Activated effector memory CD4-positive, alpha-beta T cell treated with anti-CD3 and anti-CD28 coated beads, Interleukin-2, amount 50 U/mL, for 16 hours (primary cell): ENCODE measurements around the gene SLC25A26.
"Not testable (repeated sequence)": the region's sequence is repeated elsewhere in the genome, so short reads cannot be mapped to it uniquely, and the experiment has no call there.

Experiments used
- DNase-seq: peaks from one replicate; pipeline ENCODE4 v3.0.0-alpha.2; 2020

The SLC25A26 gene

DNA sequence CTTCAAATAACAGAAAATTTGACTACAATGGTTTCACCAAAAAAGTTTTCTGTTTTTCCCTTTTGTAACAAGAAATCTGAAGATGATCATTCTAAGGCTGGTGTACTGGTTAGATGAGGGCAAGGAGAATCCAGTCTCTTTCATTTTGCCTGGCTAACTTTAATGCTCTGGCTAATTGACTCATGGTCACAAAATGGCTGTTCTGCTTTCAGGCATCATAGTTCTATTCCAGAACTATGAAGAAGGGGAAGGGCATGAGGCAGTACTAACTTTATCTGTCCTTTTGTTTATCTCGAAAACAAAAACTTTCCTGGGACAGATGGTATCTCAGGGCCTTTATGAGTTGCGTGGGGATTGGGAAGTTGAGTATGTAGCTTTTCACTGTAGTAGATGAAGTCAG lies 50.4 kb downstream of the SLC25A26 start:
- no peak for DNase-seq

DNA sequence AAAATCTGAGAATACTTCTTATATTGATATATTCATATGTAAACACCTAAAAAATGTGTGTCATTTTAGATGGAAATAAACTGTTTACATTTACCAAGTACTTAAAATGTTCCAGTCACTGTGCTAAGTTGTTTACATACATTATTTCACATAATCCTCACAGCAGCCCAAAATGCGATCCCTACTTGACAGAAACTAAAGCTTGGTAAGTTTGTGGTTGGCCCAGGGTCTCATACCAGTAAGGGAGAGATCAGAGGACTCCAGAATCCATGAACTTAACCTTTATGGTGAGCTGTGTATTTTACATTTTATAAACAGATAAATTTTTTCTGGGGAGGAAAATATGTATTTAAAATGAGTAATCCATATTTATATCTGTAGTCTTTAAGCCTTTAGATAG lies 51.2 kb downstream of the SLC25A26 start:
- DNase-seq = no peak

DNA sequence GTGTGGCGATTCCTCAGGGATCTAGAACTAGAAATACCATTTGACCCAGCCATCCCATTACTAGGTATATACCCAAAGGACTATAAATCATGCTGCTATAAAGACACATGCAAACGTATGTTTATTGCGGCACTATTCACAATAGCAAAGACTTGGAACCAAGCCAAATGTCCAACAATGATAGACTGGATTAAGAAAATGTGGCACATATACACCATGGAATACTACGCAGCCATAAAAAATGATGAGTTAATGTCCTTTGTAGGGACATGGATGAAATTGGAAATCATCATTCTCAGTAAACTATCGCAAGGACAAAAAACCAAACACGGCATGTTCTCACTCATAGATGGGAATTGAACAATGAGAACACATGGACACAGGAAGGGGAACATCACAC lies 54.0 kb downstream of the SLC25A26 start:
- DNase-seq = not testable (repeated sequence)

DNA sequence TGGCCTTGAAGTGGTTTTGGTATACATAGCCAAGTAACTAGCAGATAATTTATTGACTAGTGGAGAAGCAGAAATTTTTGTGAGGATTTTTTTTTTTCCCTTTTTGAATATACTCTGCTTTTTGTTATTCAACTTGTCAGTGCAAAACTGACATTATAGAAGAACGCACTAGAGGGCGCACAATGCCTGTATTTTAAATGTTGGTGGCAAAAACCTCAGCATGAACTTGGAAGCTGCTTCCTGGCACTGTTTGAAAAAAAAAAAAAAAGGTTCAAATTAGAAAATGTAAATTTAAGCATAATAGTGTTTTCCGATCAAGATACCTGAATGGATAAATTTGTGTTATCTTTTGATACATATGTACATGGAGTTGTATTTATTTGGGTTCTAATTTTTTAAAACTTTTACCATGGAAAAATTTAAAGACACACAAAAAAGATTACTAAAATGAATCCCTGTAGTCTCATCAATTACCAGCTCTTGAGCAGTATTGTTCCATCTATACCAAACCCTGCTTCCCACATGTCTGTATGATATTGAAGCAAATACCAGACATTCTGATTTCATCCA lies 56.0 kb downstream of the SLC25A26 start:
- DNase-seq = peak; percentile 78

DNA sequence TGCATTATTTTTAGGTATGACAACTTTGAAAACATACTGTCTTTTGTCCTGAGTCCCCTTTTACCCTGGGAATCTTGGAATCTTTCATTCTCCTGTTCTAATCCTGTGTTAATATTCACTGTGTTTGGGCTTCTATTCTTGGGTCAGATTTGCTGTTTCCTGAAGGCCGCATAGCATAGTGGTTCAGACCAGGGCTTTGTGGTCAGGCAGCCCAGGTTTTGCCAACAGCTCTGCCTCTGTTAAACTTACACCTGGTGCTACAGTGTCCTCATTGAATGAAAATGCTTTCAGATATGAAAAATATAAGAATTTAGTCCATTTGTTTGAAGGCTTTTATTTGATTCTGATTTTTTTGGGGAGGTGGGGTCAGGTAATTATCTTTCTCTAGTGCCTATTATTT lies 58.4 kb downstream of the SLC25A26 start:
- DNase-seq = no peak

DNA sequence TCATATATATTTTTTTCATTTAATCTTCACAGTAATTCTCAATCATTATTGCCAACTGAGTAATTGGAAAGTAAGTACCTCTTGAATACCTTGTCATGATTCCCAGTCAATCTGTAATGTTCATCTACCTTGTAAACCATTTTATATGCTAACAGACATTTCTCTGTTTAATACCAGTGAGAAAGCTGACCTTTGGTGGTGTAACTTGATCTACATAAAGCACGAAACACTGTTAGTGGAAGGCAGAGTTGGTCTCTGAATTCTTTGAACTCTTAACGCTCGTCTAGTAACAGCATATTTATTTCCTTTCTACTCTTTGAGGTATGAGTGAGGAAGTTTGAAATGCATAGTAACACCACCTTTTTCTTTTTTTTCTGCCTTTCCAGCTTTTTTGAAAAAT lies 59.5 kb downstream of the SLC25A26 start:
- no peak for DNase-seq

DNA sequence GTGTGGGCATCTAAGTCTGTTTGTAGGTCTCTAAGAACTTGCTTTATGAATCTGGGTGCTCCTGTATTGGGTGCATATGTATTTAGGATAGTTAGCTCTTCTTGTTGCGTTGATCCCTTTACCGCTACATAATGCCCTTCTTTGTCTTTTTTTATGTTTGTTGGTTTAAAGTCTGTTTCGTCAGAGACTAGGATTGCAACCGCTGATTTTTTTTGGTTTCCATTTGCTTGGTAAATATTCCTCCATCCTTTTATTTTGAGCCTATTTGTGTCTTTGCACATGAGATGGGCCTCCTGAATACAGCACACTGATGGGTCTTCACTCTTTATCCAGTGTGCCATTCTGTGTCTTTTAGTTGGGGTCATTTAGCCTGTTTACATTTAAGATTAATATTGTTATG lies 71.1 kb downstream of the SLC25A26 start:
- DNase-seq = not testable (repeated sequence)

DNA sequence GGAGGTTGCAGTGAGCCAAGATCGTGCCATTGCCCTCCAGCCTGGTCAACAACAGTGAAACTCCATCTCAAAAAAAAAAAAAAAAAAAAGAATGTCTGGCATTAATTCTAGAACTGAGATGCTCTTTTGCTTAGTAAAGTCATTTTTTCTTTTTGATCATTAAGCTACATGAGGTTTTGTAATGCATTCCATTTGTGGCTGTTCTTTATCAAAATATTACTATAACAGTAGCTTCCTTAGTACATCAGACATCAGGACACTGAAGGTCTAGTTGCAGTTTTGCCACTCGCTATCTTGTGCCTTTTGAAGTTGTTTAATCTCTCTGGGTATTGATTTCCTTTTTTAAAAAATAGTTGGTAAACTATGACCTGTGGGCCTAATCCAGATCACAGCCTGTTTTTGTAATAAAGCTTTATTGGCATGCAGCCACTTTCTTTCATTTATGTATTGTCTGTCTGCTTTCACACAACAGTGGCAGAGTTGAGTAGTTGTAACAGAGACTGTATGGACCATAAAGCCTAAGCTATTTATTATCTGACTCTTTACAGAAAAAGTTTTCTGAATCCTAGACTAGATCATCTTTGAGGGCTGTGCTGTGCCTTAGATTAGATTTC lies 76.6 kb downstream of the SLC25A26 start:
- DNase-seq = no peak

DNA sequence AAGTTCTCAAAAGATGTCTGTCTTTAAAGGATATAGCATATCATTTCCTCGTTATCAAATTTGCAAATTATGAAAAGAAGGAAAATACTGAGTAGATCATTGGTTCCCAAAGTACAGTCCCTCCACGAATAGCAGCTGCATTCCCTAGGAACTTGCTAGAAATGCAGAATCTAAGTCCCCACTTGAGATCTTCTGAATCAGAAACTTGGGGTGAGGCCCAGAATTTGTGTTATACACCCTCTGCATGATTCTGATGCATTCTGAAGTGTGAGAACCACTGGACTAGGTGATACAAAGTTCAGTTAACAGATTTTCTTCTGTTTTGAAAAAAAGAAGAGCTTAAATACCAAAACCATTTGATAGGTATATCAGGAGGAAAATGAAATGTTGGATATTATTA lies 77.1 kb downstream of the SLC25A26 start:
- DNase-seq = no peak

DNA sequence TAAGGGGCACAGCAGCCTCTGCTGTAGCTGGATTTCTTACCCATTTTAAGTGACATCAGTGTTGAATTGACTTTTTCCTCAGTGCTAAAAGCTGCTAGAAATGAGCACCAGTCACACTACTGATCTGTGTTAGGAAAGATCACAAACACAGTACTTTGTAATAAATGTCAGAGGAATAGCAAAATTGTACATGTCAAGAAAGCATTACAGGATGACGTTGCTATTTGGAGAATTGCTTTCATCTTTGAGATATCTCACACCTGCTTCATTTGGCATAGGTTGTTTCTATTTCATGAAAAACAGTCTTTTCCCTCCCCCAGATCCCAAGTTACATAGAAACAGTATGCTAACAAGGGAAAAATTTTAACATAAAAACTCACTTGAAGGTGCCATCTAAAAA lies 77.8 kb downstream of the SLC25A26 start:
- DNase-seq = no peak

DNA sequence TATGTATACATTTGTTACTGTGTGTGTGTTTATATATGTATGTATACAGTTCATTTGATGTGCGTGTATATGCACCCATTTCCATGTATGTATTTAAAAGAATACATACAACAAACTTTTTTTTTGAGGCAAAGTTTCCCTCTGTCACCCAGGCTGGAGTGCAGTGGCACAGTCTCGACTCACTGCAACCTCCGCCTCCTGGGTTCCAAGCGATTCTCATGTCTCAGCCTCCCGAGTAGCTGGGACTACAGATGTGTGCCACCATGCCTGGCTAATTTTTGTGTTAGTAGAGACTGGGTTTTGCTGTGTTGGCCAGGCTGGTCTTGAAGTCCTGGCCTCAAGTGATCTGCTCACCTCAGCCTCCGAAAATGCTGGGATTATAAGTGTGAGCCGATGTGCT lies 78.3 kb downstream of the SLC25A26 start:
- DNase-seq = not testable (repeated sequence)

DNA sequence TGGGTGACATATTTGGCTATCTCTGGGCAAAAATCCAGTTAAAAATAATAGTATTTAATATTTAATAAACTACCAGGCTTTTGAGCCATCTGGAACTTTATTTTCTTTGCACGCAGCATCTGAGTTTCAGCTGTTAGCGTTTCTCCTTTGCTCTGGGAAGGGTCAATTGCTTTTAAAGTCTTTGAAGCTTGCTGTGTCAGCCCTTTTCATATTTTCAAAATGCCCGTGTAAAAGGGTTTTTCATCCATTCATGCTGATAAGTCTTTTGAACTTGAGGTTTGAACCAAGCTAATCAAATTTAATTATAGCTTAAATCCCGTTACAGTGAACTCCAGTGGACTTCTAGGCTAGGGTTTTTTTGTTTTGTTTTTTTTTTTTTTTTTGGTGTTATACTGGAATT lies 79.1 kb downstream of the SLC25A26 start:
- DNase-seq = no peak

DNA sequence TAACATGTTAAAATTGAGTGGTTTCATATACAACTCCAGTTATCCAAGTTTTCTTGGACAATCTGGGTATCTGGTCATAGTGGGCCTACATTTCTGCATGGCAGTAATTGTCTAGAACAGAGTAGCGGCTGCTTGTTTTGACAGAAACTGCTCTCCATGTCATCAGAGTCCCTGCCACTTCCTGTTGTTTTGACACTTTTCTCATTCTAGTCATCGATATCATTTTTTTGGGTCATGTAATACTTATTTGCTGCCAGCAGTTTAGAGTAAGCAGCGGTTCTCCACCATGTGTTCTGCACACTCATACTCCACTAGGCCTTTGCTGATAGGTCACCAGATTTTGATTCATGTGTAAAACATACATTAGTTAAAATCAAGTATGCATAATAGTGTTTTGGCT lies 81.5 kb downstream of the SLC25A26 start:
- DNase-seq = no peak

DNA sequence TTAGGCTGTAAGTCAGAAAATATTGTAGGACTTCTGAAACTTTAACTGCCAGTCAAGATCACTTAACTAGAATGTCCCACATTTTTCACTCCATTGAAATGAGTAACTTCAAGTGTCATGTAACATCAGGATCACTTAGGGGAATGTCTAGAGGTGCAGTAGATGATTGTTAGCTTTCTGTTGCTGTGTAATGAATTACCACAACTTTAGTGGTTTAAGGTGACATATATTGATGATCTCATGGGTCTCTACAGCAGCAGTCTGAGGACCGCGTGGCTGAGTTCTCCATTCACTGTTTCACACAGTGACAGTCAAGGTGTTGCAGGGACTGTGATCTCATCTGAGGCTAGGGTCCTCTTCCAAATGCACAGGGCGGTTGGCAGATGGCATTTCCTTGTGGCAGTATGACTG lies 82.7 kb downstream of the SLC25A26 start:
- peak; percentile 79 for DNase-seq

DNA sequence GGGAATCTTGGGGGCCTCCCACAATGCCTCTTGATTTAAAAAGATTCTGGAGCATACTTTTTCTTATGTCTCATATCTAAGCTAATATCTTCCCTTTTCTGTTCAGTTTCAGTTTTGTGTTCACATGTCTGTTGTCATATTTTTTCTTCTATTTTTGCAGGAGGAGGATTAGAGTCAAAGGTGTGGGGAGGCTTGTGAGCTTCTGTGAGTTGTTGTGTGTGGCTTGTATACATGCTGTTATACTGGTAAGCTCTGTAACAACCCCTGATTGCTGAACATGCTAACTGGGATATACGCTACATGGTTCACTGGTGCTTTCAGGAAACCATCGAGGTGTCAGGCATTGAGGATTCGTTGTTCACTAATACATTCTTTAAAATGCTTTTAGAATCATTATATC lies 83.5 kb downstream of the SLC25A26 start:
- no peak for DNase-seq

DNA sequence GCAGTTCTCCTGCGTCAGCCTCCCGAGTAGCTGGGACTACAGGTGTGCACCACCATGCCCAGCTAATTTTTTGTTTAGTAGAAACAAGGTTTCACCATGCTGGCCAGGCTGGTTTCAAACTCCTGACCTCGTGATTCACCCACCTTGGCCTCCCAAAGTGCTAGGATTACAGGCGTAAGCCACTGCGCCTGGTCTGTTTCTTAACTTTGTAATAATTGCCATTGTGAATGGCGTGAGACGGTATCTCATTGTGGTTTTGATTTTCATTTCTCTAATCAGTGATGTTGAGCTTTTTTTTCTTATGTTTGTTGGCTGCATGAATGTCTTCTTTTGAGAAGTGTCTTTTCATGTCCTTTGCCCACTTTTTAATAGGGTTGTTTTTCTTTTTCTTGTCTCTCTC lies 85.3 kb downstream of the SLC25A26 start:
- not testable (repeated sequence) for DNase-seq

DNA sequence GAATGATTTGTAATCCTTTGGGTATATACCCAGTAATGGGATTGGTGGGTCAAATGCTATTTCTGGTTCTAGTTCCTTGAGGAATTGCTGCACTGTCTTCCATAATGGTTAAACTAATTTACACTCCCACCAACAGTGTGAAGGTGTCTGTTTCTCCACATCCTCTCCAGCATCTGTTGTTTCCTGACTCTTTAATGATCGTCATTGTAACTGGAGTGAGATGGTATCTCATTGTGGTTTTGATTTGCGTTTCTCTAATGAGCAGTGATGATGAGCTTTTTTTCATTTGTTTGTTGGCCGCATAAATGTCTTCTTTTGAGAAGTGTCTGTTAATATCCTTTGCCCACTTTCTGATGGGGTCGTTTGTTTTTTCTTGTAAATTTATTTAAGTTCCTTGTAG lies 86.2 kb downstream of the SLC25A26 start:
- DNase-seq = not testable (repeated sequence)

DNA sequence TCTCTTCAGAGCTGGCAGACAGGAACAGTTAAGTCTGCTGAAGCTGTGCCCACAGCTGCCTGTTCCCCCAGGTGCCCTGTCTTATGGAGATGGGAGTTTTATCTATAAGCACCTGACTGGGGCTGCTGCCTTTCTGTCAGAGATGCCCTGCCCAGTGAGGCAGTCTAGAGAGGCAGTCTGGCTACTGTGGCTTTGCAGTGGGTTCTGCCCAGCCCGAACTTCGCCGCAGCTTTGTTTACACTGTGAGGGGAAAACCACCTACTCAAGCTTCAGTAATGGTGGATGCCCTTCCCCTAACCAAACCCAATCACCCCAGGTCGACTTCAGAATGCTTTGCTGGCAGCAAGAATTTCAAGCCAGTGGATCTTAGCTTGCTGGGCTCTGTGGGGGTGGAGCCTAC lies 91.2 kb downstream of the SLC25A26 start:
- DNase-seq = no peak

DNA sequence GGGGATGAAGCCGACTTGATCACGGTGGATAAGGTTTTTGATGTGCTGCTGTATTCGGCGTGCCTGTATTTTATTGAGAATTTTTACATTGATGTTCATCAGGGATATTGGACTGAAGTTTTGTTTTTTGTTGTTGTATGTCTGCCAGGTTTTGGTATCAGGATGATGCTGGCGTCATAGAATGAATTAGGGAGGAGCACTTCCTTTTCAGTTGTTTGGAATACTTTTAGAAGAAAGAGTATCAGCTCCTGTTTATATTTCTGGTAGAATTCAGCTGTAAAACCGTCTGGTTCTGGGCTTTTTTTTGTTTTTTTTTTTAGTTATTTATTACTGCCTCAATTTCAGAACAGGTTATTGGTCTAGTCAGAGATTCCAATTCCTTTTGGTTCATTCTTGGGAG lies 93.7 kb downstream of the SLC25A26 start:
- no peak for DNase-seq

DNA sequence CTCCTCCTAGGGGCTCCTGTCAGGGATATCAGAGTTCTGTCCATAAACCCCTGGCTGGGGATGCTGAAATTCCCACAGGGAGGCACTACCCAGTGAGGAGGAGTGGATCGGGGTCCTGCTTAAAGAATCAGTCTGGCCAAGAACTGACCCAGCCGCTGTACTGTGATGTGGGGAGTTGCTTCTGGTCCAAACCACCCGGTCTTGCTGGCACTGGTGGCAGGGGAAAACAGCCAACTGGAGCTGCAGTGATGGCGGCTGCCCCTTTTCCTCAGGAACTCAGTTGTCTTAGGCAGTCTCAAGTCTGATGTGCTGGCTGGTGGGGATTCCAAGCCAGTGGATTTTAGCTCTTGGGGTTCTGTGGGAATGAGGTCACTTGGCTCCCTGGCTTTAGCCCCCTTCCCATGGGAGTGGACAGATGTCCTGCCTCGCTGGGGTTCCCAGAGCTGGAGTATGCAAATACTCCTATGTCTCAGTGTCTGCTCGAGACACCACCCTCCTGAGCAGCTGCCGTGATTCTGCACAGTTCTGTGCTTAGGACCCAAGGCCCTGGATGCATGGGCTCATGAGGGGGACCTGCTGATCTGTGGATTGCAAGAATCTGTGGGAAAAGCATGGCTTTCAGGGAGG lies 97.1 kb downstream of the SLC25A26 start:
- DNase-seq = no peak

DNA sequence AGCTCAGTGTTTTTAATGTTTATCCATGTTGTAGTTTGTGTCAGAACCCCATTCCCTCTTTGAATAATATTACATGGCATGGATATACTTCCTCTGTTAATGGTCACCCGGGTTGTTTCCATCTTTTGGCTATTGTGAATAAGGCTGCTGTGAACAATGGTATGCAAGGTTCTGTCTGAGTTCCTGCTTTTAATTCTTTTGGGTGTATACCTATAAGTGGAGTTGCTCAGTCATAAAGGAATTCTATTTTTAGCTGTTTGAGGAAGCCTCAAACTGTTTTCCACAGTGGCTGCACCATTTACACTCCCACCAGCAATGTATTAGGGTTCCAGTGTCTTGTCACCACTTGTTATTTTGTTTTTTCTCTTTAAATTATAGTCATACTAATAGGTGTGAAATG lies 99.6 kb downstream of the SLC25A26 start:
- DNase-seq = no peak

DNA sequence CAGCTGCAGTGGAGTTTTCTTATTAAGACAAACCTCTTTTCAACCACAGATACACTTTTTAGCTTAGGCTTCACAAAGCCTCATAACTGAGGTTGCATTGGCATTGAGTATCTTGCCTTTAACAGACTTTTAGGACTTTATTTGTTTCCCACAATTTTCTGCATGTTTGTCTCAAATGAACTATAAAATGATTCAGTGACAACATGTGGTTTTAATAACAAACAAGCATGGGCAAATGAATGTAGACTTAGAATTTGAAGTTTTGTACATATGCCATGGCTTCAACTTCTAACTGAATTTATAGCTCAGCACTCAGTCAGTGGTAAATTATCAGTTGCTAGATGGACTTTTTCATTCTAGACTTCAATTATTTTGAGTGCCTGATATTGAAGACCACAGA lies 101.6 kb downstream of the SLC25A26 start:
- no peak for DNase-seq

DNA sequence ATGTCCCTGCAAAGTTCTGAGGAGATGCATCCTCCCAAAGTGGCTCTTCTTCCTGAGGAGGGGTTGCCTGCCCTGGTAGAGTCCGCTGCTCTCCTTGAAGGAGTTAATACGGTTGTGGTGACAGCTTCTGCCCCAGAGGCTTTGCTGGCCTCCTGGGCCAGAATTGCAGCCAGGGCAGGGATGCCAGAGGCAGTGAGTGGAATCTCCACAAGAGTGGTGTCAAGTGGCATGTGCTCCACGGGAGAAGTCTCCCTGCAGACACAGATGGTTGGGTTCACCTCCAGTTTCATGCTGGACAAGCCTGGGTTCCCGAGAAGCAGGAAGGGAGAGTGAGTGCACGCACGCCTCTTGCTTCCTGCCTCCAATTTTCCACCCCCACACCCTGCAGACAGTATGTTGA lies 105.5 kb downstream of the SLC25A26 start:
- no peak for DNase-seq

DNA sequence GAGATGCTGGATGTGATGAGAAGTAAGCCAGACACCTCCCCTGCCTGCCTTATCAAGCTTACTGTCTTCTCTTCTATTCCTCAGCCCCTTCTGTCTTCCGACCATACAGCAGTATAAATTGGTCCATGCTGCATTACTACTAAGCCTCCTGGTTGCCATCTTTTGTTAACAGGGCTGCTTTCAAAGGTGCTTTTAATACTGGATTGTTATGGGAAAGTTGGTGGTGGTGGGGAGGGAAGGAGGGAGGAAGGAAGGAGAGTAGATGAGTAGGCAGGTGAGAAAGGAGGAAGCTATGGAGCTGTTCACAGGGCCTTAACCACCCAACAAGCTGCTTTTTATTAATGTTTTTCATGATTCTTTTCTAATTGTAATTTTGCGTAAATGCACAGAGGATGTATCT lies 114.9 kb downstream of the SLC25A26 start:
- DNase-seq = no peak

DNA sequence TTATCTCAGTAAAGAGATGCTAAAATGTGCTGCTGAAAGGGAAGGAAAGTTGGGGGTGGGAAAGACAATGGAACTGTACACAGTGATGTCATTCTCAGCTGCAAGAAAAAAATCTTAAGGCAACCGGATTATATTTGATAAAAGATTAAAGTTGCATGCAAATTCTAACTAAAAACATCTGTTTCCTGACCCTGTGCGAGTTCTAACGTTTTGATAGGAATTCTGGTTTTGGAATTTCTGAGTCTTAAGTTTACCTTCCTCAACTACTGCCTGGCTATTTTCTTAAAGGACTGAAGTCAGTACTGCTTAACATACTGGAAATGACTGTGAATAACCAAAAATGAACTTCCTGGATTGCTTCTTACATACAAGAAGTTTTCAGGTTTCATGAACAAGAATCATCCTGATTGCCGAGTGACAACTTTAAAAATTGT lies 115.5 kb downstream of the SLC25A26 start:
- DNase-seq = no peak
